ENCODE results near the gene CSNK2A1. TPM values are rescaled to one million over a fixed set of nuclear protein-coding genes. Genes with fewer than 3 reads are reported as not detected.

The CSNK2A1 gene
- total RNA-seq, 3 donors from 2014 or later, result 183 to 191 (median 187) TPM

GRCh38 chr20:507006-507758 lies 36.4 kb downstream of the CSNK2A1 start:
- Mint-ChIP-seq H3K4me1 (ENCODE audit: low read depth) (peaks cover 17% of the 10 kb centered on the region), H3K4me3 (no peak overlapping the region), H3K27me3 (ENCODE audit: low read depth) (no peaks in the 10 kb centered on the region), H3K36me3 (ENCODE audit: insufficient read depth) (peaks cover 36% of the 10 kb centered on the region), H3K9me3 (no peaks in the 10 kb centered on the region)
- no peak for DNase-seq
- ATAC-seq, result no peak

GRCh38 chr20:504632-505075 lies 38.9 kb downstream of the CSNK2A1 start:
- H3K4me1 Mint-ChIP-seq (ENCODE audit: low read depth), result peaks cover 4% of the 10 kb centered on the region
- ATAC-seq, result no peak
- no peak for DNase-seq
- H3K4me3 Mint-ChIP-seq, result no peak overlapping the region
- no peaks in the 10 kb centered on the region for H3K27me3 Mint-ChIP-seq (ENCODE audit: low read depth)
- H3K36me3 Mint-ChIP-seq (ENCODE audit: insufficient read depth), result peaks cover 38% of the 10 kb centered on the region
- no peaks in the 10 kb centered on the region for H3K9me3 Mint-ChIP-seq

- no peaks in the 10 kb centered on the region for H3K27me3 Mint-ChIP-seq (ENCODE audit: low read depth)
These were observed 40.4 kb downstream of the CSNK2A1 start for GRCh38 chr20:503048-503737.

GRCh38 chr20:497979-498378 lies 45.6 kb downstream of the CSNK2A1 start:
- no peak for DNase-seq
- ATAC-seq, result no peak
- Mint-ChIP-seq H3K27me3 (ENCODE audit: low read depth) (no peaks in the 10 kb centered on the region), H3K4me3 (no peak overlapping the region), H3K36me3 (ENCODE audit: insufficient read depth) (peaks cover 34% of the 10 kb centered on the region), H3K4me1 (ENCODE audit: low read depth) (no peaks in the 10 kb centered on the region), H3K9me3 (no peaks in the 10 kb centered on the region)

More at GRCh38 chr20:503048-503737, 40.4 kb downstream of the CSNK2A1 start:
- Mint-ChIP-seq H3K4me3 (no peak overlapping the region), H3K9me3 (no peaks in the 10 kb centered on the region), H3K4me1 (ENCODE audit: low read depth) (no peaks in the 10 kb centered on the region), H3K36me3 (ENCODE audit: insufficient read depth) (peaks cover 33% of the 10 kb centered on the region)
- no peak for DNase-seq
- no peak for ATAC-seq

GRCh38 chr20:496126-496696 lies 47.4 kb downstream of the CSNK2A1 start:
- no peaks in the 10 kb centered on the region for H3K4me1 Mint-ChIP-seq (ENCODE audit: low read depth)
- no peak for ATAC-seq

GRCh38 chr20:492159-492558 lies 51.4 kb downstream of the CSNK2A1 start:
- Mint-ChIP-seq H3K4me3 (no peak overlapping the region), H3K36me3 (ENCODE audit: insufficient read depth) (peaks cover 43% of the 10 kb centered on the region), H3K27me3 (ENCODE audit: low read depth) (no peaks in the 10 kb centered on the region), H3K9me3 (no peaks in the 10 kb centered on the region), H3K4me1 (ENCODE audit: low read depth) (no peaks in the 10 kb centered on the region)
- ATAC-seq (no peak), DNase-seq (no peak)

More at GRCh38 chr20:496126-496696, 47.4 kb downstream of the CSNK2A1 start:
- no peaks in the 10 kb centered on the region for H3K9me3 Mint-ChIP-seq
- no peaks in the 10 kb centered on the region for H3K27me3 Mint-ChIP-seq (ENCODE audit: low read depth)
- peaks cover 30% of the 10 kb centered on the region for H3K36me3 Mint-ChIP-seq (ENCODE audit: insufficient read depth)
- no peak for DNase-seq
- H3K4me3 Mint-ChIP-seq, result no peak overlapping the region

GRCh38 chr20:487655-488054 lies 55.9 kb downstream of the CSNK2A1 start:
- Mint-ChIP-seq H3K4me1 (ENCODE audit: low read depth) (no peaks in the 10 kb centered on the region), H3K4me3 (no peak overlapping the region), H3K36me3 (ENCODE audit: insufficient read depth) (peaks cover 51% of the 10 kb centered on the region), H3K9me3 (no peaks in the 10 kb centered on the region), H3K27me3 (ENCODE audit: low read depth) (no peaks in the 10 kb centered on the region)
- ATAC-seq, result no peak
- no peak for DNase-seq

- Mint-ChIP-seq H3K36me3 (ENCODE audit: insufficient read depth) (peaks cover 44% of the 10 kb centered on the region), H3K4me1 (ENCODE audit: low read depth) (peaks cover 16% of the 10 kb centered on the region), H3K4me3 (no peak overlapping the region), H3K27me3 (ENCODE audit: low read depth) (no peaks in the 10 kb centered on the region), H3K9me3 (no peaks in the 10 kb centered on the region)
- no peak for DNase-seq
- ATAC-seq, result no peak
These were observed 59.6 kb downstream of the CSNK2A1 start for GRCh38 chr20:483815-484644.

GRCh38 chr20:481167-481566 lies 62.4 kb downstream of the CSNK2A1 start:
- H3K9me3 Mint-ChIP-seq, result no peaks in the 10 kb centered on the region
- H3K27me3 Mint-ChIP-seq (ENCODE audit: low read depth), result no peaks in the 10 kb centered on the region
- ATAC-seq (no peak), DNase-seq (no peak)
- no peak overlapping the region for H3K4me3 Mint-ChIP-seq
- peaks cover 19% of the 10 kb centered on the region for H3K4me1 Mint-ChIP-seq (ENCODE audit: low read depth)
- peaks cover 35% of the 10 kb centered on the region for H3K36me3 Mint-ChIP-seq (ENCODE audit: insufficient read depth)

- peaks cover 19% of the 10 kb centered on the region for H3K4me1 Mint-ChIP-seq (ENCODE audit: low read depth)
- no peak overlapping the region for H3K4me3 Mint-ChIP-seq
- ATAC-seq (no peak), DNase-seq (no peak)
- H3K36me3 Mint-ChIP-seq (ENCODE audit: insufficient read depth), result peaks cover 33% of the 10 kb centered on the region
- H3K27me3 Mint-ChIP-seq (ENCODE audit: low read depth), result no peaks in the 10 kb centered on the region
- no peaks in the 10 kb centered on the region for H3K9me3 Mint-ChIP-seq
These were observed 63.5 kb downstream of the CSNK2A1 start for GRCh38 chr20:480044-480443.

GRCh38 chr20:479487-479886 lies 64.1 kb downstream of the CSNK2A1 start:
- H3K36me3 Mint-ChIP-seq (ENCODE audit: insufficient read depth), result peaks cover 31% of the 10 kb centered on the region
- peaks cover 19% of the 10 kb centered on the region for H3K4me1 Mint-ChIP-seq (ENCODE audit: low read depth)
- no peaks in the 10 kb centered on the region for H3K9me3 Mint-ChIP-seq
- DNase-seq (no peak), ATAC-seq (no peak)
- H3K4me3 Mint-ChIP-seq, result no peak overlapping the region
- H3K27me3 Mint-ChIP-seq (ENCODE audit: low read depth), result no peaks in the 10 kb centered on the region

GRCh38 chr20:478949-479429 lies 64.6 kb downstream of the CSNK2A1 start:
- Mint-ChIP-seq H3K4me3 (no peak overlapping the region), H3K9me3 (no peaks in the 10 kb centered on the region), H3K36me3 (ENCODE audit: insufficient read depth) (peaks cover 27% of the 10 kb centered on the region), H3K27me3 (ENCODE audit: low read depth) (no peaks in the 10 kb centered on the region), H3K4me1 (ENCODE audit: low read depth) (peaks cover 19% of the 10 kb centered on the region)
- DNase-seq (no peak), ATAC-seq (peak; percentile 66 to 69)

- Mint-ChIP-seq H3K9me3 (no peaks in the 10 kb centered on the region), H3K4me1 (ENCODE audit: low read depth) (peaks cover 19% of the 10 kb centered on the region), H3K27me3 (ENCODE audit: low read depth) (no peaks in the 10 kb centered on the region), H3K4me3 (no peak overlapping the region), H3K36me3 (ENCODE audit: insufficient read depth) (peaks cover 22% of the 10 kb centered on the region)
- ATAC-seq, result no peak
- DNase-seq, result no peak
These were observed 65.3 kb downstream of the CSNK2A1 start for GRCh38 chr20:478010-478948.

Measured in activated T-cell treated with anti-CD3 and anti-CD28 coated beads, Interleukin-2, amount 50 U/mL, for 4 hours (primary cell).